HG03108 (cell line): ENCODE data around the gene MALT1.
"Not testable (repeated sequence)": the region's sequence is repeated elsewhere in the genome, so short reads cannot be mapped to it uniquely, and the experiment has no call there.

Experiments used
- ATAC-seq: cut with Tn5 transposase; IDR thresholded peaks from one replicate; pipeline ENCODE4 v1.9.1; 2021; ENCODE audit warnings: moderate library complexity; ENCODE audit not compliant: unreplicated experiment

Gene MALT1

DNA sequence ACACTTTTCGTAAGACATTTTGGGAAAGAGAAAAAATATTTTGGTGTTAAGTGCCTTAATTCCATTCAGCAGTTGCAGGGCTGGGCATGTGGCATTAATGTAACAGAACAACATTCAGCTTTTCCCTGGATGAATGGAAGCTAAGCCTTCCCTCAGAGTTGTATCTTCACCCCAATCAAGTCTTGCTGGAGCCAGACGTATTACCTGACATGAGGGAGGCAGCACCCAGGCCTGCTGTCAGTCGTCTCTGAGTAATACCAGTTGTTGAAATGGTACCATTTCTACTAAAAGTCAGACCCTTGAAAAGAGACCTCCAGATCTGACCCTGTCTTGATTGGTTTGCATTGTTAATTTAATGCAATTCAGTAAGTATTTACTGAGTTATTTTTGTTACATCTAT lies 57.5 kb downstream of the MALT1 start:
- ATAC-seq, result no peak

DNA sequence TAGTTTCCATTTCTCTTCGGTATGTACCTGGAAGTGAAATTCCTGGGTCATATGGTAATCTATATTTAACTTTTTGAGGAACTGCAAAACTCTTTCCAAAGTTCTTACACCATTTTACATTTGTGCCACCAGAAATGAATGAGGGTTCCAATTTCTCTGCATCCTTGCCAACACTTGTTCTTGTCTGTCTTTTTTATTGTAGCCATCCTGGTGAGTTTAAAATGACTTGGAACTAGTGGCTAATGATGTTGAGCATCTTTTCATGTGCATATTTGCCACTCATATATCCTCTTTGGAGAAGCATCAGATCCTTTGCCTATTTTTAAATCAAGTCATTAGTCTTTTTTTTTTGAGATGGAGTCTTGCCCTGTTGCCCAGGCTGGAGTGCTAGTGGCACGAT lies 59.4 kb downstream of the MALT1 start:
- no peak for ATAC-seq

DNA sequence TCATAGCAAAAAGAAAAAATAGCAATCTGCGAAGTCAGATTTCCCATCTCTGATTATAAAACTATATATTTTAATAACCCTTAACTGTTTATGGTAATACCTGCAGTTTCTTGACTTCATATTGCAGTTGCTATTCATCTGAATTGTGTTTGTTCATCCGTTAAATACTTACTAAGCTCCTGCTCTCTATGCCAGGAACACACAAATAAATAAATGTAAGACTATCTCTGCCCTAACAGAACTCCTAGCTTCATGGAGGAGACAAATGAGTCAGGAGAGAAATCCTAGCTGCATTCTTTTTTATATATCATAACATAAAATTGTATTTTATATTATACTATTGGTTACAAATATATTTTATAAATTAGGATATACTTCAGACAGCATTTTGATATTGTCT lies 61.2 kb downstream of the MALT1 start:
- ATAC-seq, result no peak

DNA sequence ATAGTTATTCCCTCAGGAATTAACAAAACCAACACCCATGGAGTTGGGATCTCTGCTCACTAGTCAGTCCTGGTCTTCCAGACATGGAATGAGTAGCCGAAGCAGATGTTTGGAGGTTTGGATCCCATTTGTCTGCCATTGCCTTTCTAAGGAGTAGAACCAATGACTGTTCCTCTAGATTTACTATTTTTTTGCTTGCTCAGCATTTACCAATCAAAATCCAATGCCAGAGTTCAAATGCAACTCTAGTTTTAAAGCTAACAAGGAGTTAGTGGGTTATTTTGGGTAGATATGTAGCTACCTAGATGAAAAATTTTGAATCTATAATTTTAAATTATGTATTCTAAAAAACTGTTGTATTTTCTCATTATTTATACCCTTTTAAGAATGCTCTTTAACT lies 62.6 kb downstream of the MALT1 start:
- no peak for ATAC-seq

DNA sequence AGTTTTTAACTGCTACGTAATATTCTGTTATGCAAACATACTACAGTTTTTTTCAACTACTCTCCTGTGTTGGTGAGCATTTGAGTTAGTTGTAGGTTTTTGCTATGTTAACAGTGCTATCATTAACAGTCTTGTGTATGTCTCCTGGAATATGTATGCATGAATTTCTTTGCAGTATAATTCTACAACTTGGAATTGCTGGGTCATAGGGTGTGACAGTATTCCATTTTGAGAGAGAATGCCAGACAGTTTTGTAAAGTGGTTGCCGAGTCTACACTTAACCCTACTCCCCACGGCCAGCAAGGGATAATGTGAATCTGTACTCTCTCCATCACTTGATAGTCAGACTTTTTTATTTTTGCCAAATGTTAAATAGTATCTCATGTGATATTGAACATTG lies 67.1 kb downstream of the MALT1 start:
- ATAC-seq, result no peak

DNA sequence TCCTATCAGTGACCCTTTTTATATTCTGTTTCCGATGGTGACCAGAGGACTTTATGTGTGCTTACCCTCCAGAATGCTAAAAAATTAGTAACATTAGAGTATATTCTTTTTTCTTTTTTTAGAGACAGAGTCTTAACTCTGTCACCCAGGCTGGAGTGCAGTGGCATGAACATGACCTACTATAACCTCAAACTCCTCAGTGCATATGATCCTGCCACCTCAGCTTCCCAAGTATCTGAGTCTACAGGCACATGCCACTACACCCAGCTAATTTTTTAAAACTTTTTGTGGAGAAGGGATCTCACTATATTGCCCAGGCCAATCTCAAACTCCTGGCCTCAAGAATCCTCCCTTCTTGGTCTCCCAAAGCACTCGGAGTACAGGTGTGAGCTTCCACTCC lies 74.6 kb downstream of the MALT1 start:
- ATAC-seq, result no peak

DNA sequence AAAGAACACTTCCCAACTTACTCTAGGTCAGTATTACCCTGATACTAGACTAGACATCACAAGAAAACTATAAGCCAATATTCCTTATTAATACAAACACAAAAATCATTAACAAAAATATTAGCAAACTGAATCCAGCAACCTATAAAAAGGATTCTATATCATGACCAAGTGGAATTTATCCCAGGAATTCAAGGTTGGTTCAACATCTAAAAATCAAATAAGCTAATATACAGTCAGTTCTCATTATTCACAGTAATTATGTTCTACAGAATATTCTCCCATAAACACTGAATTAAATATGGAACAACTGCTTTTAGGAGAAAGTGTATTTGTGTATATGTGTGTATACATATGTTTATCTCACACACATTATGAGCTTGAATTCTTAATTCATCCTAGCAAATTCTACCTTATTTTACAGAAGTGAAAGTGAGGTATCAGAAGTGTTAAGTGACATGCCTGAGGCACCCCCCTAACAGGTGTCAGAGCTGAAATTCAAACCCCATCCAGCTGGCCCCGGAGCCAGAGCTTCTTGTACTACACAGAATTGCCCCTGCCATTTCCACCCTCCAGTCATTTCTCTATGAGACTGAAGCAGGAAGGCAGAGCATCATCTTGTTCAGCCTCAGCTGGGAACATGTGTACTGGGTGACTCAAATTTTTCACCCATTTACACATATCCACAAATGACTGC lies 77.8 kb downstream of the MALT1 start:
- no peak for ATAC-seq

DNA sequence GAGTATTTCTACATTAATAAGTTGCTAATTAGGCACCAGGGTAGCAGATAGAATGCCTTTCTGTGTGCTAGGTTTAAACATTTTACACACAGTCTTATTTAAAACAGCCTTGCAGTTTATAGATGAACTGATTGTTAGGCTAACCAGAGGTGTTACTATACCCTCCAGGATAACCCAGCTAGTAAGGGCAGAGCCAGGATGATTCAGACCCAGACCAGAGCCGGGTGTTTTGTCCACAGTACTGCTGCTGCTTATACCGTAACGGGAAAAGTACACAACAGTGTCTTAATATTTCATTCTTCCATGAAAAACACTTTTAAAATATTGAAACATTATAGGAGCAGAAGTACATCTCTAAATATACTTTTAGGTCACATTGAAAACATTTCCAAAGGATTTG lies 82.7 kb downstream of the MALT1 start:
- no peak for ATAC-seq

DNA sequence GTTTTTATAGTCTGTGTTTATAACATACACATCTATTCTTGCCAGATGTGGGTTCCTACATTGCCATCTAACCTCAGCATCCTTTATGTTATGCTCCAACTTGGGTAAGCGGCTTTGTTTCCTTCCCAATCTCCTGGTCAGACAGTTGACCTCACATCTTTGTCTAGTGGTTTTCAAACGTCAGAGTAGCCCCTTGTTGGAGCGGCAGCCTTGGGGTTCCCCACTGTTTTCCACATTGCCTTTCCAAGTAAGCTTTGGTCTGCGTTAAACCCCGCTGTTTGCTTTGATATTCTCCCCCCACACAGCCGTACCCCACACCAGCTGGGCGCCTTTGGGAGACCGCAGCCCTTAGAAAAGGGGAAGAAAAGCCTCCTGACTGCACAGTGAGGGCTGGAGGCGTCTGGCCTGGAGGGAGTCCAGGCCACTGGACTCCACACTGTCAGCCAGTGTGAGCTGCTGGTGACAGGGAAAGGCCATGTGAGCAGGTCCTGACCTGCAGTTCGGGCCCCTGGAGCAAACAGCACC lies 83.3 kb downstream of the MALT1 start:
- no peak for ATAC-seq

DNA sequence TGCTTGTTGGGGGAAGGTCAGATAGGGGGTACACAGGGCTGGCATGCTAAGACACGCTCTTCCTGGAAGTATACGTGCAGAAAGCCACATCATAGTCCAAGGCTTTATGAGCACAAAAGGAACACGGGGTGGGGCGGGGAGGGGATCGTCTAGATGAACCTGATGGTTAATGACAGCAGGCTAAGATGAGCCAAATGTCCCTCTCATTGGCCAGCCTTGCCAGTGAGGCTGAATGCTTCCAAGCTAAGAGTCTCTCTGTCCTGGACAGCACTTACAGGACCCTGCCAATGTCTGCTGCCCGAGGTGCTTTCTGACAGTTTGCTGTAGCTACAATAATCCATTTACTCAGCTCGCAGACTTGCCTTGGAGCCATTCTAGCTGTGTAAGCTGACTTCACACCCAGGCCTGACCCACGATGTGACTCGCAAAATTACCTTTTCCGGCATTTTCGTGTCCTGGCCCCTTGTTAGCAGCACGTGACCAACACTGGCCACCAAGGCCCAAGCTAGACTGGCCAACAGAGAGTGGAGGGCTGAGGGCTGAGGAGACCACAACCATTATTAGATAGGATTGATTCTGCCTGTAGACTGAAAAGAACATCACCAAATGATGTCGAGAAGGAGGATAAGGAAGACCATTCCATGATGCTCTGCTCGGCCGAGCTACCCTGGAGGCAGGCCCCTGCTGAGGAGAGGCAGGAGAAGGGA lies 84.2 kb downstream of the MALT1 start:
- ATAC-seq, result no peak

DNA sequence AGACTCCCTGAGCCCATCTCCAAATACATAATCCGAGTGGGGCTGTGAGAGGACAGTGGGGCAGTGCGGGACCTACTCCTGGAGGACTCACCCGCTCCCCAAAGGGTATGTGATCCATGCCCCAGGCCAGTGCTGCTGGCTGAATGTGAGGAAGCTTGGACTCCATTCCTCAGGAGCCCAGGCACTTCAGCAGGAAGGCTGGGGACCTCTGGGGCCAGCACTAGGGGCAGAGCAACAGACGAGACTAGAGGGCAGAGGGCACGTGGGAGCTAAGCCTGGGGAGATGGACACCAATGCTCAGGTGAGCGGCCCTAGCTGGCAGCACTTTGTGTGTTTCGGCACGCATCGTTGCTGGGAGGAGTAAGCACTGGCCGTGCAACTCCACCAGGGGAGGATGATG lies 84.9 kb downstream of the MALT1 start:
- no peak for ATAC-seq

DNA sequence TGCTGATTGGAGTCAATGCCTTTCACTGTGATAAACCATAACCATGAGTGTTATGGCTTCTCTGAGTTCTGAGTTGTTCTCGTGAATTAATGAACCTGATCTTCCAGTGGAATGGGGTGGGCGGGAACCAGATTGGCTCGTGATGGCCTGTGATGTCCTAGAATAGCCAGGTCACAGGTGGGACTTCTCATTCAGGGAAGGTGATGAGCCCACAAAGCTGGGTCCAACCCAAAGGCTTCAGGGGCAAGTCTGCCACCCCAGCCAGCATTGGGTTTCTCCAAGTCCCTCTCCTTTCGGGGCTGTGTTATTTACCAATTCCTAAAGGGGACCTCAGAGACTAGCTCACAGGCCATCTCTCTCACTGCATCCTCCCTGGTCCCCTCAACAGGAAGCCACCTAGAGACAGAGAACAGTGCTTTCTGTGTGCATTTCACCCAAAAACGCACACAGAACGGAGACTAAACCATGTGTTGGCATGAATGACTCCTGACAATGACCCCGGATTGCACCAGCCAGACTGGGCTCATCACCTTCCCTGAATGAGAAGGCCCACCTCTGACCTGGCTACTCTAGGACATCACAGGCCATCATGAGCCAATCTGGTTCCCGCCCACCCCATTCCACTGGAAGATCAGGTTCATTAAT lies 85.5 kb downstream of the MALT1 start:
- no peak for ATAC-seq

DNA sequence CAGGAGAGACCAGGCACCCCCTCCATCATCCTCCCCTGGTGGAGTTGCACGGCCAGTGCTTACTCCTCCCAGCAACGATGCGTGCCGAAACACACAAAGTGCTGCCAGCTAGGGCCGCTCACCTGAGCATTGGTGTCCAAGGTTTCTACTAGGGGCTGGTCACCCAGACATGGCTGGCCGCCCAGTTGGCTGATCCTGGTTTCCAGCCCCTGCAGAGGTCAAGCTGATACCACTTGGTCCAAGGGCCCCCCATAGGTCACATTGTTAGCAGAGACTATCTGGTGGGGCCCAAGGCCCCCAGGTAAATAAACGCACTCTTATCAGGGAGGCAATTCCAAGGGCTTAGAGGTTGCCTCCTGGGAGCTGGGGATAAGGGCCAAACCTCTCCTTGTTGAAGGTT lies 86.1 kb downstream of the MALT1 start:
- ATAC-seq, result not testable (repeated sequence)

DNA sequence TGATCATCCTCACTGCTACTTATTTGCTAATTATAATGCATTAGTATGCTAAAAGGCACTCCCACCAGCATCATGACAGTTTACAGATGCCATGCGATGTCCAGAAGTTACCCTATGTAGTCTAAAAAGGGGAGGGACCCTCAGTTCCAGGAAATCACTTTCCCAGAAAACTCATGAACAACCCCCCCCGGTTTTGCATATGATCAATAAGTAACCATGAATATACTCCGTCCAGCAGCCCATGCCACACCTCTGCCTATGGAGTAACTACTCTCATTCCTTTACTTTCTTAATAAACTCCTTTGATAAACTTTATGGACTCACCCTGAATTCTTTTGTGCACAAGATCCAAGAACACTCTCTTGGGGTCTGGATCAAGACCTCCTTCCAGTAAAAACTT lies 86.8 kb downstream of the MALT1 start:
- no peak for ATAC-seq

DNA sequence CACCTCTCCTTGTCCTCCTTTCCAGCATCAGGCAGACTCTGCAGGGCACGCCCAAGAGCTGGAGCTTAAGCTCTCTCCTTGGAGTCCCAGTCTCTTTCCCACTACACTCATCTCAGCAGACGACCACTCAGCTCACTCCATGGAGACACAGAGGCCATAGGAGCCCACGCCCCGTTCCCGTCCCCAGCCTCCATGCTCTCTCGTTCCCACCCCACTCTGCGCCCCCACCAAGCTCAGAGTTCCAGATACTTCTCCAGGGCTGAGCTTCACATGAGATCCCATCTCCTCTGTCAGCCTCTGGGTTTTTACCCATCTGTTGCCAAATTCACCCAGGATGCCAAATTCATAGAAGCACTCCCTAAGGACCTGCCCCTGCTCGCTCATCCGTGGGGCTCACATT lies 87.3 kb downstream of the MALT1 start:
- ATAC-seq, result no peak

DNA sequence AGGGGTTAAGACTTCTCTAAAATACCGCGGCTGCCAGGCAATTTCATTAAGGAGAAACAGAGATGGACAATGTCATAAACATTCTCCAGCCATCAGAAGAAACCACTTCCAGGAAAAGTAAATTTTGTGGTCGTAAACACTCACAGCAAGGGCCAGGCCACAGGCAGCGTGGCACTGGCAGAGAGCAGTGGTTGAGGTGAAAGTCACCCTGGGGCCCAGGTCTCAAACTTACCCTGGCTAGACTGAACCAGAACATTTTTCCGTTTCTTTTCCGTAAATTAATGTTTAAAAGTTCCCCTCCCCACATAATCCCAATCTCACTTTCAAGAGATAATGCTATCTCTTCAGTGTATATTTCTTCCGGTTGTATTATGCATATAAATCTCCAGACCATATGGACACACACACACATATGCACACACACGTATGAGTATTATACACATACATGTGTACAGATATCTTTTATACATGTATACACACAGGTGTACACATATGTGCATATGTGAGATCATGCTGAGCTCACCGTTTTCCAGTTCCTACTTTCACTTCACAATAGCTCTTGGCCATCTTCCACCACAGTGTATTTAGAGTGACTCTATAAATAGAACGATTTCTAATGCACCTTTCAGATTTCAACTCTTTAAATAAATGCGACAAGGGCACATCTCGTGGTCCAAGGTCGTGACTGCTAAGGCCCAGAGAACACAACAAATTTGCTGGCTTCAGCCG lies 90.1 kb downstream of the MALT1 start:
- ATAC-seq, result peak; percentile 53

DNA sequence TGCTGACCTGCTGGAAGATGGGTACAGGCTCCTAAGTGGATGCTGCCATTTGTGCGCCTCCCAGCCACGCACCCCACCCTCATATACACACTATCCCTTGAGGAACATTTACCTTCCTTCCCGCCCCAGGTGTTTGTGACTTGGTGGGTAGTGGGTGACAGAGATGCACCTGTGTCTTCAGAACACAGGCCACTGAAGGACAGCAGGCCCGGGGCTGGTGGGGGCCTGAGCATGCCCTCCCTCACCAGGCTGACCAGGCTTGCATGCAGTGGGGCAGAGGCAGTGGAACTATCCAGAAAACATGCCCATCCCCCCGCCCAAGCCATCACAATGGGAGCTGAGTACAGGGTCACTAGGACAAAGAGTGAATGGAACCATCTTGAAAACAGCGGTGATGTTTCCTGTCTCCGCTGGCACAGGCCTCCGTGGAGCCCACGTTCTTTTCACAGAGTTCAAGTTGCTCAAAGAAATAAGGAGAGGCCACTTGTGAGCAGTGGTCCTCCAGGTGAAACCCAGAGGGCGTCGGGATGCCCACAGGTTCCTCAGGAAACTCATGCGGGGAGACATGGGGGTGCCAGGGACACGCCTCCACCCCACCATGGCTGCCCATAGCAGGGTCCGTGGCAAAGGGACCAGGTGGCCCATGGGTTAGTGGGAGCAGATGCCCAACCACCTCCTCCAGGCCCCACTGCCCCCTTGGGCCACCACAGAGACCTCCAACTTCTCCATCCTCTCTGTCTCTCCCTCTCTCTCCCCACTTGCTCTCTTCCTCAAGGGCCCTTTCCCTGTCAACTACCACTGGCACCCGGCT lies 90.9 kb downstream of the MALT1 start:
- ATAC-seq, result no peak

DNA sequence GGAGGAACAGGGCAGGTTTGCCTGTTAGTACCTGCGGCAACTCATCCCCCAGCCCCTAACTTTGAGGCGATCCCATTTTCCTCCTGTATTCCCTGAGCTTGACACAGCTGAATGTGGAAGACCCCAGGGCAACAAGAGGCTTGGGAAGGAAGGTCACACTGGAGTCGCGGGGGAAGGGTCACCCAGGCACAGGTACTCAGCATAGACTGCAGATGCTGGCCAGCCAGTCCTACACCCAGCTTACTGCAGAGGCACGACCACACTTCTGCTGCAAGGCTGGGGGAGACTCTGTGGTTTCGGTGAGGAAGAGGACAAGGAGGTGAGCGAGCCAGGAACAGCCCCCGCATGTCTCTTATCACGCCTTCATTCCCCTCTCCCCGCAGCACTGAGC lies 91.5 kb downstream of the MALT1 start:
- ATAC-seq, result no peak

DNA sequence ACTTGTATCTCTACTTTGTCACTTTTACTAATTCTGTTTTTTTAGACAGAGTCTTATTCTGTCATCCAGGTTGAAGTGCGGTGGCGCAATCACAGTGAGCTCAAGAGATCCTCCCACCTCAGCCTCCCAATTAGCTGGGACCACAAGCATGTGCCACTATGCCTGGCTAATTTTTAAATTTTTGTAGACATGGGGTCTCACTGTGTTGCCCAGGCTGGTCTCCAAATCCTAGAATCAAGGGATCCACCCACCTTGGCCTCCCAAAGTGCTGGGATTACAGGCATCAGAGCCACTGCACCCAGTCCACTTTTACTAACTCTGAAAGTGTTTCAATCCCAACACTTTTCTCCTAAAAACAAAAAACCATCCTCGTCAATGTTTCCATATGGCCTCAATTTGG lies 94.9 kb downstream of the MALT1 start:
- ATAC-seq, result no peak

DNA sequence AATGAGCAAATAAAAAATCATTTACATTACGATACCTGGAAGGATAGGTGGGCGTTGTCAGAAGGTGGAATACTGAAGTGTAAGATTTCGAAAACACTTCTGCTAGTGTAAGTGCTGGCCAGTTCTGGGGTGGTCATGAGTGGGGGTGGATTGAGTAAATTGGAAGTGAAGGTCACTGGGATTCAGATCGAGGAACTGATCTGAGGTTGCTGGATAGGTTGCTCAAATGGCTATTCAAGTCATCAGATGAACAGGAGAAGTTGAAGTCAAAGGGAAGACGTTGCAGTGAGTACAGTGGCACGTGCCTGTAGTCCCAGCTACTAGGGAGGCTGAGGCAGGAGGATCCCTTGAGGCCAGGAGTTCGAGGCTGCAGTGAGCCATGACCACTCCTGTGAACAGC lies 95.7 kb downstream of the MALT1 start:
- no peak for ATAC-seq
